ENCODE results near the gene TRDMT1. TPM values are rescaled to one million over a fixed set of nuclear protein-coding genes. Genes with fewer than 3 reads are reported as not detected.

TRDMT1 gene
- polyA plus RNA-seq, 3 donors = 3.1 to 6.6 (median 5.0) TPM

DNA sequence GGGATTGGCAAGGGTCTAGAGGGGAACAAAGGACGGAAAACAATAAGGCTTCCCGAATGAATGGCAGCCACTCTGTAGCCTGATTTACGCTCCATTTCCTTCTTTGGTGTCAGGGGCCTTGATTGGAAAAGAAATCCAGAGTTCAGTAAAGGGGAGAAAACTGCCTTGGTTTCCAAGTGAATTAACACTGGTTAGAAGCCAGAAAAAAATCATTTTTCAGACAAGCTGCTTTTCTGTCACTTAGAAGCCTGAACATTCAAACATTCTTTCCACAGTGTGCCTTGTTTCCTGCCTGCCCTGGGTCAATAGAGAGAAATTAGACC is 283 bp upstream of the TRDMT1 start:
- Mint-ChIP-seq H3K27ac (peak overlapping the region; percentile 98 to 100 (median 100)), H3K4me1 (peaks cover 34% of the 10 kb centered on the region), H3K9me3 (no peaks in the 10 kb centered on the region), H3K36me3 (peaks cover 5% of the 10 kb centered on the region in 2 donors), H3K27me3 (ENCODE audit: low read depth in 3 of 3) (peaks cover 0 to 1% (median 0%) of the 10 kb centered on the region in 3 donors), H3K4me3 (peak overlapping the region; percentile 90 to 95)
- intact Hi-C loops (cut with micrococcal nuclease) = loop anchor here (2.0 to 5.0 kb wide), 3 partner anchors 15 to 174 kb away; no protein-coding TSS in a partner anchor
- Histone ChIP-seq H3K9me3 (replicated peaks in 1 of 2; ENCODE audit: control insufficient read depth in 1 of 2, insufficient read depth in 1 of 2, low read length in 2 of 2) (no peaks in the 10 kb centered on the region), H3K4me3 (replicated peaks in 1 of 3; ENCODE audit: low read depth in 2 of 3, low read length in 3 of 3) (peak overlapping the region; percentile 80 to 92 (median 86)), H4K20me1 (ENCODE audit: insufficient read depth, low read length) (no peaks in the 10 kb centered on the region), H3K9ac (ENCODE audit: insufficient read depth, low read length, poor library complexity, severe bottlenecking) (peak overlapping the region; percentile 85), H3K4me2 (replicated peaks; ENCODE audit: extremely low read depth, low read length, poor library complexity, severe bottlenecking) (peak overlapping the region; percentile 89), H3K36me3 (replicated peaks in 1 of 2; ENCODE audit: control insufficient read depth in 1 of 2, insufficient read depth in 2 of 2, low read length in 2 of 2) (no peaks in the 10 kb centered on the region), H3K79me2 (ENCODE audit: insufficient read depth, low read length) (peaks cover 14% of the 10 kb centered on the region), H3K4me1 (ENCODE audit: control insufficient read depth in 1 of 2, insufficient read depth in 2 of 2, low read length in 2 of 2) (peaks cover 16 to 24% of the 10 kb centered on the region in 2 donors), H3K27me3 (ENCODE audit: control insufficient read depth in 2 of 2, insufficient read depth in 2 of 2, low read length in 2 of 2) (no peaks in the 10 kb centered on the region), H3K27ac (ENCODE audit: low read depth in 1 of 2, low read length in 2 of 2) (peak overlapping the region; percentile 96 to 97), H2AFZ (ENCODE audit: insufficient read depth, low read depth, low read length, poor library complexity, severe bottlenecking) (peak overlapping the region; percentile 89)
- TF ChIP-seq, protein P1, sequence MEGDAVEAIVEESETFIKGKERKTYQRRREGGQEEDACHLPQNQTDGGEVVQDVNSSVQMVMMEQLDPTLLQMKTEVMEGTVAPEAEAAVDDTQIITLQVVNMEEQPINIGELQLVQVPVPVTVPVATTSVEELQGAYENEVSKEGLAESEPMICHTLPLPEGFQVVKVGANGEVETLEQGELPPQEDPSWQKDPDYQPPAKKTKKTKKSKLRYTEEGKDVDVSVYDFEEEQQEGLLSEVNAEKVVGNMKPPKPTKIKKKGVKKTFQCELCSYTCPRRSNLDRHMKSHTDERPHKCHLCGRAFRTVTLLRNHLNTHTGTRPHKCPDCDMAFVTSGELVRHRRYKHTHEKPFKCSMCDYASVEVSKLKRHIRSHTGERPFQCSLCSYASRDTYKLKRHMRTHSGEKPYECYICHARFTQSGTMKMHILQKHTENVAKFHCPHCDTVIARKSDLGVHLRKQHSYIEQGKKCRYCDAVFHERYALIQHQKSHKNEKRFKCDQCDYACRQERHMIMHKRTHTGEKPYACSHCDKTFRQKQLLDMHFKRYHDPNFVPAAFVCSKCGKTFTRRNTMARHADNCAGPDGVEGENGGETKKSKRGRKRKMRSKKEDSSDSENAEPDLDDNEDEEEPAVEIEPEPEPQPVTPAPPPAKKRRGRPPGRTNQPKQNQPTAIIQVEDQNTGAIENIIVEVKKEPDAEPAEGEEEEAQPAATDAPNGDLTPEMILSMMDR (IDR thresholded peaks at IDR 0.05) = no peak
- DNase-seq = no peak
- 33% methylated on average over 3 of the region's 3 CpGs for WGBS (ENCODE audit: insufficient coverage)

DNA sequence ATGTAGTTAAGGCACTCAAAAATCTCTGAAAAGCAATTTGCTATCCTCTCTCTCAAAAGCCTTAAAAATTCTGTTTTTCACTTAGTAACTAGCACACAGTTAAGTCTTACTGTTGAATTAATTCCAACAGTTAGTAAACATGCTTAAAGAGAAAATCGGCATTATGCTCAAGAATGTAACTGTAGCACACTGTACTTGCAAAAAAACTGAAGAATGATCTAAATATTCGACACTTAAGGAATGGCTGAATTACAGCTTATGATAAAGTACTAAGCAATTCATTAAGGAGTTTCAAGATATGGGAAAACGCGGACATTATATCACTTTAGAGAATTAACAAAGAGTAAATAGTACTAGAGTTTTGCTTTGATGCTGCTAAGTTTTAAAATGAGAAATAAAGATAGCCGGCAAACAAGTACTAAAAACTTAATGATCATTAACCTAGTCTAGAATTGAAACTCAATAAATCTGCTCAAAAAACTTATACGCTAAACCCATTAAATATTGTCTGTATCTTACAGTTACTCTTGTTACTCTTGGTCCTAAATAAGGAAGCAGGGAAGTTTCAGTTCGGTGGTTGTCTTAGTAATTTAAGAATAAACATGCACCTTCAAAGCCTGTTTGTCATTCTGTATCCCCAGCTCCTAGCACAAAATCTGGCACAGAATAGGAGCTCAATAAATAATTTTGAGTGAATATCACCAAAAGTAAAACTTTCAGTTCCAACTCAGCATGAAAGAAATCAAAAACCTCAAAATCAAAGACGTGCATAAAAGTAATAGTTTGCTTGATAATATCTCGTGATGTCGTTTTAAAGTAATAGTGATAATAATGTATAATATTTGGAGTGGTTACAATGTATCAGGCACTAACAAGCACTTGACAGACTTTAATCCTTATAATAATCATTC is 1.2 kb downstream of the TRDMT1 start:
- Histone ChIP-seq H3K4me1 (ENCODE audit: control insufficient read depth in 1 of 2, insufficient read depth in 2 of 2, low read length in 2 of 2) (peaks cover 9 to 16% of the 10 kb centered on the region in 2 donors), H3K9ac (ENCODE audit: insufficient read depth, low read length, poor library complexity, severe bottlenecking) (peak overlapping the region; percentile 85), H3K27ac (ENCODE audit: low read depth in 1 of 2, low read length in 2 of 2) (peak overlapping the region; percentile 96 to 97), H3K36me3 (replicated peaks in 1 of 2; ENCODE audit: control insufficient read depth in 1 of 2, insufficient read depth in 2 of 2, low read length in 2 of 2) (no peaks in the 10 kb centered on the region), H3K9me3 (replicated peaks in 1 of 2; ENCODE audit: control insufficient read depth in 1 of 2, insufficient read depth in 1 of 2, low read length in 2 of 2) (no peaks in the 10 kb centered on the region), H4K20me1 (ENCODE audit: insufficient read depth, low read length) (no peaks in the 10 kb centered on the region), H3K4me2 (replicated peaks; ENCODE audit: extremely low read depth, low read length, poor library complexity, severe bottlenecking) (peak overlapping the region; percentile 89), H3K27me3 (ENCODE audit: control insufficient read depth in 2 of 2, insufficient read depth in 2 of 2, low read length in 2 of 2) (no peaks in the 10 kb centered on the region), H3K4me3 (replicated peaks in 1 of 3; ENCODE audit: low read depth in 2 of 3, low read length in 3 of 3) (peak overlapping the region; percentile 80 to 92 (median 86)), H2AFZ (ENCODE audit: insufficient read depth, low read depth, low read length, poor library complexity, severe bottlenecking) (peak overlapping the region; percentile 89), H3K79me2 (ENCODE audit: insufficient read depth, low read length) (peaks cover 14% of the 10 kb centered on the region)
- peak; percentile 53 to 86 (median 70) for DNase-seq
- intact Hi-C loops (cut with micrococcal nuclease) = loop anchor here (1.0 to 5.0 kb wide), 3 partner anchors 28 to 173 kb away; partner anchors contain the start of gene VIM (in 1 of the 2)
- Mint-ChIP-seq H3K27ac (peak overlapping the region; percentile 98 to 100 (median 100)), H3K4me1 (peaks cover 21% of the 10 kb centered on the region), H3K4me3 (peak overlapping the region; percentile 90 to 95), H3K36me3 (peaks cover 2 to 3% of the 10 kb centered on the region in 2 donors), H3K9me3 (no peaks in the 10 kb centered on the region), H3K27me3 (ENCODE audit: low read depth in 3 of 3) (peaks cover 0 to 1% (median 0%) of the 10 kb centered on the region in 3 donors)
- TF ChIP-seq, protein P1 (IDR thresholded peaks at IDR 0.05) = no peak
- WGBS (ENCODE audit: insufficient coverage) = 40% methylated on average over 1 of the region's 10 CpGs
